ENCODE measurements around the gene AFAP1L2.

Gene AFAP1L2

DNA sequence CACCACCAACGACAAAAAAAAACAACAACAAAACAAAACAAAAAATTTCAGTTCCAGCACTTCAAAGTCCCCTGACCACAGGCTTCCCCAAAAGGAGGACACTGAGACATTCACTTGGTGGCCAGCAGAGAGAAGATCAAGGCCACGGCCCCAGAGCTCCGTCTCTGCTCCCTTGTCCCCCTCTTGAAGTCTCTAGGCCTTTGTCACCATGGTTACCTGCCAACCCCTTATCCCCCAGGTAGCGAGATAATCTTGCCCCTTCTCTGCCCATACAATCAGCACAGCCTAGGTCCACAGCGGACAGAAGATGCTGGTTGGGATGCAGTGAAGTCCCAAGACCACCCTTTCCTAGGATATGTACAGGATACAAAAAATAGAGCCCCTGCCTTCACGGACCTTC, 30.7 kb downstream of the AFAP1L2 start:
- H3K4me3 ChIP-seq (ENCODE audit: low read depth, low read length): no peak overlapping the region
- no peak for DNase-seq (ENCODE audit: low read depth)
- TF ChIP-seq, protein P1, sequence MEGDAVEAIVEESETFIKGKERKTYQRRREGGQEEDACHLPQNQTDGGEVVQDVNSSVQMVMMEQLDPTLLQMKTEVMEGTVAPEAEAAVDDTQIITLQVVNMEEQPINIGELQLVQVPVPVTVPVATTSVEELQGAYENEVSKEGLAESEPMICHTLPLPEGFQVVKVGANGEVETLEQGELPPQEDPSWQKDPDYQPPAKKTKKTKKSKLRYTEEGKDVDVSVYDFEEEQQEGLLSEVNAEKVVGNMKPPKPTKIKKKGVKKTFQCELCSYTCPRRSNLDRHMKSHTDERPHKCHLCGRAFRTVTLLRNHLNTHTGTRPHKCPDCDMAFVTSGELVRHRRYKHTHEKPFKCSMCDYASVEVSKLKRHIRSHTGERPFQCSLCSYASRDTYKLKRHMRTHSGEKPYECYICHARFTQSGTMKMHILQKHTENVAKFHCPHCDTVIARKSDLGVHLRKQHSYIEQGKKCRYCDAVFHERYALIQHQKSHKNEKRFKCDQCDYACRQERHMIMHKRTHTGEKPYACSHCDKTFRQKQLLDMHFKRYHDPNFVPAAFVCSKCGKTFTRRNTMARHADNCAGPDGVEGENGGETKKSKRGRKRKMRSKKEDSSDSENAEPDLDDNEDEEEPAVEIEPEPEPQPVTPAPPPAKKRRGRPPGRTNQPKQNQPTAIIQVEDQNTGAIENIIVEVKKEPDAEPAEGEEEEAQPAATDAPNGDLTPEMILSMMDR (IDR thresholded peaks at IDR 0.05; ENCODE audit: insufficient read depth, low read depth, low read length, missing control alignments): no peak

DNA sequence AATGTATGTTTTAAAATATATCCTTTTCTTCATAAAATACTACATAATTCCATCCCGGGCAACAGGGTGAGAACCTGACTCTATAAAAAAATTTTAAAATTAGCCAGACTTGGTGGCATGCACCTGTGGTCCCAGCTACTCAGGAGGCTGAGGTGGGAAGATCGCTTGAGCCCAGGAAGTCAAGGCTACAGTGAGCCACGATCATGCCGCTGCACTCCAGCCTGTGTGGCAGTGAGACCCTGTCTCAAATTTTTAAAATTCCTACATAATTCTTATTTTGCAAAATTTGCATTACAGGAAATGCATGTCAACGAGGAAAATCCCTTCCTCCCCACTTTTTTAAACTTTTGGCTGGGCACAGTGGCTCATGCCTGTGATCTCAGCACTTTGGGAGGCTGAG, 31.3 kb downstream of the AFAP1L2 start:
- TF ChIP-seq, protein P1 (IDR thresholded peaks at IDR 0.05; ENCODE audit: insufficient read depth, low read depth, low read length, missing control alignments): no peak

DNA sequence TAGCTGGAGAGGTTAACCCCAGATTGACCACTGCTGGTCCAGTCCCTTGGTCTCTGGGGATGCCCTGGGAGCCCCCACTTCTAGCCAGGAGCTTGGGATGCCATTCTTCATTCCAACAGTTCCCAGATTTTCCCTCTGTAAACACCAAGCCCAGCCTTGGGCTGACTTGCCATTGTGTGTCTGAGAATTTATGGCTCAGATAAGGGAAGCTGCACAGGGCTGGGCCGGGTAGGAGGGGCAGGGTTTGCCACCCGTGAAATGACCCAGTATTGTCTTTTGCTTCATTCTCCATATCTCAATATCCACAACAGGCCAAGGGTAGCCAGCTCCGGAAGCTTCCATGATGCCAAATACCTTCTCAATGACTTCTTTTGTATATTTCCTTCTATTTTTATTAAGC, 32.1 kb downstream of the AFAP1L2 start:
- no peak for DNase-seq (ENCODE audit: low read depth)
- TF ChIP-seq, protein P1 (IDR thresholded peaks at IDR 0.05; ENCODE audit: insufficient read depth, low read depth, low read length, missing control alignments): no peak
- no peak overlapping the region for H3K4me3 ChIP-seq (ENCODE audit: low read depth, low read length)

More for the DNA sequence above, 31.3 kb downstream of the AFAP1L2 start:
- no peak for DNase-seq (ENCODE audit: low read depth)
- H3K4me3 ChIP-seq (ENCODE audit: low read depth, low read length): no peak overlapping the region

DNA sequence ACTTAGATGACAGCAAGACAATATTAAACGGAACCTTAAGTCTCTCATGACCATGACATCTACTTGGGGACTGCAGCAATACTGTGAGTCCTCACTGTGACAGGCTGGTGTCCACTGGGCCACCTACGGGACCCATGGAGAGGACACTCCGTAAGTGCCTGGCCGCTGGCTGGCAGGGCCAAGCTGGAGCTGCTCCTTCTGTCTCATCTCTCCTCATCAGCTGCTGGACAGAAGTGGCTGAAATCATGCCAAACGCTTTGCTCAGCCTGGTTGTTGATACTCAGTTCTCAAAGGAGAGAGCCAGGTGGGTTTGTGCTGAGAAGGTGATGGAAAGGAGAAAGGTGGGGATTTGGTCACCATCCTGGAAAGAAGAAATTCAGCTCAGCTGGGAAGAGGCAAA, 33.3 kb downstream of the AFAP1L2 start:
- DNase-seq (ENCODE audit: low read depth): no peak
- H3K4me3 ChIP-seq (ENCODE audit: low read depth, low read length): no peak overlapping the region
- TF ChIP-seq, protein P1 (IDR thresholded peaks at IDR 0.05; ENCODE audit: insufficient read depth, low read depth, low read length, missing control alignments): no peak

DNA sequence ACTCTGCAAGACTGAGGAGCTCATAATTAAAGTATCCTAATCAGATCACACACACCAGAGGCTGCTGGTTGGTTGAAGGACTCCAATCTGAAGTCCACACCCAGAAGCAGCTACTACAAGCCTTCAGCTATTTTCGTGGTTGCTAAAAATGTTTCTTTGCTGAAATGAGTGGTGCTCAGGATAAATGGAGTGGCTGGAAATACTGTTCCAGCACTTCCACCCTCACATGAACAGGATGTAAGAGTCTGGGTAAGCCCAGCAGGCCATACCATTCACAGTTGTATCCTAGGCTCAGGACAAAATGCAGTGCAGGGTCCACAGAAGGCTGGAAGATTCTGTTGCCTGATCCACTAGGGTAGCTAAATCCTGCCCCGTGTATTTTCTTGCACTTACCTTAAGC, 34.1 kb downstream of the AFAP1L2 start:
- no peak overlapping the region for H3K4me3 ChIP-seq (ENCODE audit: low read depth, low read length)
- TF ChIP-seq, protein P1 (IDR thresholded peaks at IDR 0.05; ENCODE audit: insufficient read depth, low read depth, low read length, missing control alignments): no peak

DNA sequence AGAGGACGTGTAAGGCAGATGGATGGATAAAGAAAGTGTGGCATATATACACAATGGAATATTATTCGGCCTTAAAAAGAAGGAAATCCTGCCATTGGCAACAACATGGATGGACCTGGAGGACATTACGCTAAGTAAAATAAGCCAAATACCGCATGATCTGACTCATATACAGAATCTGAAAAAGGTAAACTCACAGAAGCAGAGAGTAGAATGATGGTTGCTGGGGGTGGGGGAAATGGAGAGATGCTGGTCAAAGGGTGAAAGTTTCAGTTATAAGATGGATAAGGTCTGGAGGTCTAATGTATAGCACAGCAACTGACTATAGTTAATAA, 36.3 kb downstream of the AFAP1L2 start:
- no peak overlapping the region for H3K4me3 ChIP-seq (ENCODE audit: low read depth, low read length)
- TF ChIP-seq, protein P1 (IDR thresholded peaks at IDR 0.05; ENCODE audit: insufficient read depth, low read depth, low read length, missing control alignments): no peak
- no peak for DNase-seq (ENCODE audit: low read depth)

More for the DNA sequence above, 34.1 kb downstream of the AFAP1L2 start:
- DNase-seq (ENCODE audit: low read depth): no peak

DNA sequence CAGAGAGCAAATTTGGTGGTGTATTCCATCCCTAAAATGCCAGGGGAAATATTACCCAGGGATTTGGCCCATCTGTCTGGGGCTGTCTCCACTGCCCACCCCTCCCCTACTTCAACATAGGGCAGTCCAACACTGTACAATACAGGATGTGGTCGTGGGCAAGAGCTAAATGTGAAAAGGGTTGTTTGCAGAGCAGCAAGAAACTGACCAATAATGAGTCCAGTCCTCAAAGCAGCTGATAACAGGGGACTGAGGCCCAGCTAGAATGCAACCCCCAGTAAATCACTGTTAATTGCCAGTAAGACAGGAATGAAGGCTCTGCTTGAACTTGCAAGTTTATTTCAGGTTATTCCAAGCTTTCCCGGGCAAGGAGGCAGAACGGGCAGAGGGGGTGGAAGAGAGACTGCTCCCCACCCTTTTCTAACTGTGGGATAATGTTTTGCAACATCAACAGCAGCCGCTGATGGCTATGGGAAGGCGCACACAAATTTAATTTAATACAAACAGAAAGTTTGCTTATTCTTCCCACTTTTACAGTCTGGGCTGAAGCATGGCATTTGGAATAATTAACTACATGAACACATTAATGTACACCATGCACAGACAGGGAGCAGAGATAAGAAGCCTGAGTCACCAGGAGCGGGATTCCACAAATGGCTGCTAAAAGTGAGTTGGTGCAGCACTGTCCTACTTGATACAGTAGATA, 36.8 kb downstream of the AFAP1L2 start:
- no peak overlapping the region for H3K4me3 ChIP-seq (ENCODE audit: low read depth, low read length)
- peak; percentile 43 for DNase-seq (ENCODE audit: low read depth)
- TF ChIP-seq, protein P1 (IDR thresholded peaks at IDR 0.05; ENCODE audit: insufficient read depth, low read depth, low read length, missing control alignments): no peak

Data from GM12865 (cell line).